HG02798 (cell line): Measurements from ENCODE around the gene MACROH2A2.
"Not testable (repeated sequence)": the region's sequence is repeated elsewhere in the genome, so short reads cannot be mapped to it uniquely, and the experiment has no call there.

Experiments used
- ATAC-seq: cut with Tn5 transposase; IDR thresholded peaks from one replicate; pipeline ENCODE4 v1.9.1; 2021; ENCODE audit warnings: mild to moderate bottlenecking; ENCODE audit not compliant: unreplicated experiment, poor library complexity

Gene MACROH2A2

DNA sequence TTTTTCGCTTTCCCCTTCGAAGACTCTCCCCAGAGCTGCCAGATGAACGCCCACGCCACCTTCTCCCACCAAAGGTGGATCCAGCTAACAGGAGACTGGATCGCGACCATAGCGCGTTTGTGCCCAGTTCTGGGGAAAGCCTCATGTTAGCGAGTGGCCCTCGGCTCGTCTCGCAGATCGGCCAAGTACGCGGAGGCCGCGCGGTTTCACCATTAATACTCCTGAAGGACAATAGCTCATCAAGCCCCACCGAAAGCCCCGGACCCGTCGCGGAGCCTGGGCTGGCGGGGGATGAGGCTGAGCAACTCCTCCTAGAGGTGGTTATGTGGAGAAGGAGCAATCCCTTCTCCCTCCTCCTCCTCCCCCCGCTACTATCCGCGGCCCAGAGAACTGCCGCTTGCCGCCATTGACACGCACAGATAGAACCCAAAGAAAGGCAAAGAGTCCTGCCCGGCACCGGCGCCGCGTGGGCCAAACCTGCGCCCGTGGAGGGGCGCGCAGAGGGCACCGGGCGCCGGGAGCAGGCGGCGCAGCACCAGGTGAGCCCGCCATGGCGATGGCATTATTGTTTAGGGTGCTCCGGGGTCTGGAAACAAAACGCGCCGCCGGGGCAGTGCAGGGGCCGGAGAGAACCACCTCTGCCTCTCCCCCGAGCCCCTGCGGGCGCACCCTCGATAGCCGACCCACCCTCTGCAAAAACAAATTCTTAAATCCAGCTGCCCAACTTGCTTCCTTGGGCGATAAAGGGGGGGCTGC is at the start of gene MACROH2A2:
Gene MACROH2A2 (plus strand): TSS at position 385 of the 756 bp plus-strand sequence. CDS start 22,813 bp downstream, outside the sequence.
- no peak for ATAC-seq

- no peak for ATAC-seq
Observed at GRCh38 chr10:70007116-70007820, 45.4 kb upstream of the MACROH2A2 start.

DNA sequence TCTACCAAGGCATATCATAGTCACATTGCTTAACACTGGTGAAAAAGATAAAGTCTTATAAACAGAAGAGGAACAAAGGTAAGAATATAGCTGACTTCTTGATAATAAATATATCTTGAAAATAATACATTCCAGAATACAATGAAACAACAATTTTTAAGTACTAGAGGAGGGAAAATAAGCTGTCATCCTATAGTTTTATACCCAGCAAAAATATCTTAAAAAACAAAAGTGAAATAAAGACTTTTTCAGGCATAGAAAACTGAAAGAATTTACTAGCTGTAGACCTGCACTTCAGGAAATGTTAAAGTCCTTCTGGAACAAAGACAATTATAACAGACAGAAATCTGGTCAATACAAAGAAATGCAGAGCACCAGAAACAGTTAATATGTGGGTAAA is 21.4 kb upstream of the MACROH2A2 start:
- ATAC-seq = no peak

GRCh38 chr10:70032667-70033289 is 19.9 kb upstream of the MACROH2A2 start:
- no peak for ATAC-seq

DNA sequence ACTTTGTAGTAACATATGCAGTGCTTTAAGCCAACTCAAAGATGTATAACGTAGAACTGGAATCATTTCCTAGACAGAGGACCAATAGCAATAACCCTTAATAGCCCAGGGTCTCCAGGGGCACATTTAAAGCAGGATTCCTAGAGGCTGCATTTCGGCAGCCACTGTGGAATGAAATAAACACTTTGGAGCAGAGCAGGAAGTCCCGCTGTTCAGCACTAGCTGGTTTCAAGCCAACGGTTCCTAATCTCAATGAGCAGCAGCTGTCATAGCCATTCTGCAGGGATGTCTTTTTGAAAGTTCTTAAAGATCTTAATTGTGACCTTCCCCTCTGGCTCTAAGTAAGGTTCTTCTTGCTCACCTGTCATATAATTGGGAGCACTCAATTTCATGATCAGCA is 18.4 kb upstream of the MACROH2A2 start:
- ATAC-seq = no peak

DNA sequence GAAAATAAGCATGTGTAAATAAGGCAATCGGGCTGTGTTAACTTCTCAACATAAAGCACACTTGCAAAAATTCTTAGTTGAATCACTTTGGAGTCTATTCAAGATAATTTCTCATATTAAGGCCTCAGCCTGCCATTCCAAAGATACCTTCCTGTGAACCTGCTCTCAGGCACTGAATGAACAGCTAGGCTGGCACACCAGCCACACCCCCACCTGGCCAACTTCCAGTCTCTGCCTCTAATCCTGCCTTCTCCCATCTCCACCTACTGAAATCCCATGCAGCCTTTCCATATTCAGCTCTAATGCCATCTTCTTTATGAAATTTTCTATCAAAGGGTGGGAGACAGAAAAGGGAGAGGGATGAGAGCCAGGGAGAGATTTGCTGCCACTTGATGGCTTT is 17.1 kb upstream of the MACROH2A2 start:
- no peak for ATAC-seq

DNA sequence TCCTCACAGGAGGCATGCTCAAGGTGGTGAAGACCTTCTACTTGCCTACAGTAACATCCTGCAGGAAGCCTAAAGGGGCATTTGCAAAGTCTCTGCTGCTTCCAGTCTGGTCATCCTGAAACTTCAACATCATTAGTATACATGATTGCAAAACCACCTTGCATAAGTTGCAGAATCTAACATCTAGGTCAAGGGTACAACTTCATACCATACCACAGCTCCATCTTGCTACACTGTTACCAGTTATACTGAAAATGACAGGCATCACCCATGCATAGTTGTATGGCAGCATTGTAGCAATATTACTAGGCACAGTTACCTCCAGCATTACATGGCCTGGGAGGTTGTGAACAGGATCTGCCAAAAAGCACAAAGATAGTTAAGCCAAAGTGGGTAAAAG is 13.7 kb upstream of the MACROH2A2 start:
- no peak for ATAC-seq

DNA sequence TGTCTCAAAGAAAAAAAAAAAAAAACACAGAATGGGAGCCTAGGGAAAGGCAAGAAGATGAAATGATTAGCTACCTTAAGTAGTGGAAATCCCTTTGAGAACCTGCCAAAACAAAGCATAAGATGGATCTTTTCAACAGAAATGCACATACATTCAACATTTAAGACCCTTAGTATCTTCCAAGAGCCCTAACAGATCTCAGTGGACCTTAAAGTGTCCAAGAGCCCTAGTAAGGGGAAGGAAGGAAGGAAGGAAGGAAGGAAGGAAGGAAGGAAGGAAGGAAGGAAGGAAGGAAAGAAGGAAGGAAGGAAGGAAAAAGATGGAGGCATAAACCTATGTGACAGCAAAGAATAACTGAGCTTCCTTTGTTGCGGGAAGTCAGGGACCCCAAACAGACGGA is 11.6 kb upstream of the MACROH2A2 start:
- no peak for ATAC-seq

DNA sequence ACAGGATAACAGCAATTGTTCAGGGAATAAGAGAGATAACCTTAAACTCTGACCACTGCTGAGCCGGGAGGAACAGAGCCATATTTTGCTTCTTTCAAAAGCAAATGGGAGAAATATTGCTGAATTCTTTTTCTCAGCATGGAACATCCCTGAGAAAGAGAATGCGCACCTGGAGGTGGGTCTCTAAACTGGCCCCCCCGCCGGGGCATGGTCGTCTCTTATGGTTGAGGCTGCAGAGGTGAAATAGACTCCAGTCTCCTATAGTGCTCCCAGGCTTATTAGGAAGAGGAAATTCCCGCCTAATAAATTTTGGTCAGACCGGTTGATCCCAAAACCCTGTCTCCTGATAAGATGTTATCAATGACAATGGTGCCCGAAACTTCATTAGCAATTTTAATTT is 10.9 kb upstream of the MACROH2A2 start:
- not testable (repeated sequence) for ATAC-seq

DNA sequence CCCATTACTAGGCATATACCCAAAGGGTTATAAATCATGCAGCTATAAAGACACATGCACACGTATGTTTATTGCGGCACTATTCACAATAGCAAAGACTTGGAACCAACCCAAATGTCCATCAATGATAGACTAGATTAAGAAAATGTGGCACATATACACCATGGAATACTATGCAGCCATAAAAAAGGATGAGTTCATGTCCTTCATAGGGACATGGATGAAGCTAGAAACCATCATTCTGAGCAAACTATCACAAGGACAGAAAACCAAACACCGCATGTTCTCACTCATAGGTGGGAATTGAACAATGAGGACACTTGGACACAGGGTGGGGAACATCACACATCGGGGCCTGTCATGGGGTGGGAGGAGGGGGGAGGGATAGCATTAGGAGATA is 5.6 kb upstream of the MACROH2A2 start:
- not testable (repeated sequence) for ATAC-seq

DNA sequence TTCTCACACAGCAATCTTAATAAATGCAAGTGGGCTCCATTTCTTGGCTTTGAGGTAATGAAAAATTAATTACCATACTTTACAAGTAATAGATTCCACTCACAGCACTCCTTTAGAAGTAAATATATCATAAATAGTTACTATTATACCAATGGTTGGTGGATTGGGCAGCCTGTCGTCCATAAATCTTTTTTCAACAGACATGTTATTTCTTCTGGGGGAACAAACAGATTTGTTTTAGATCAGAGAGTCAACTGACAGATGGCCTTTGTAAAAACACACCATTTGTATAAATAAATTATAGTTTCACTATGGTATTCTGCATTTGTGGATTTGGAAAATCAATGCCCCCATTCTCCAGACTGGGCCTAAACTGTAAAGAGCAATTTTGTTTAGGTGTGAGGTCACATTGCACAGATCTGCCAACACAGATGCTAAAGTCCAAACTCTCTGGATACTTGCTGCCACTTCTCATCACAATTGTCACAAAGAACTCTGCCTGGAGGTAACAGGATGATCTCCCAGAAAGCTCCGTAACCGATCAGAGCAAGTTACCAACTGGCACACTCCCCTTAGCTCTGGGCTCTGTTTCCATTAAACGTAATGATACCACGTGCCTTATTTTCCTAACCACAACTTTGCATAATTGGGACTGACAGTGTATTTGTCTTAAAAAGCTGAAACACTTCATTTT is 4.5 kb upstream of the MACROH2A2 start:
- no peak for ATAC-seq

GRCh38 chr10:70051848-70052247 is 798 bp upstream of the MACROH2A2 start:
- ATAC-seq = no peak

- ATAC-seq = no peak
Observed at GRCh38 chr10:70053218-70053840, 683 bp downstream of the MACROH2A2 start.

DNA sequence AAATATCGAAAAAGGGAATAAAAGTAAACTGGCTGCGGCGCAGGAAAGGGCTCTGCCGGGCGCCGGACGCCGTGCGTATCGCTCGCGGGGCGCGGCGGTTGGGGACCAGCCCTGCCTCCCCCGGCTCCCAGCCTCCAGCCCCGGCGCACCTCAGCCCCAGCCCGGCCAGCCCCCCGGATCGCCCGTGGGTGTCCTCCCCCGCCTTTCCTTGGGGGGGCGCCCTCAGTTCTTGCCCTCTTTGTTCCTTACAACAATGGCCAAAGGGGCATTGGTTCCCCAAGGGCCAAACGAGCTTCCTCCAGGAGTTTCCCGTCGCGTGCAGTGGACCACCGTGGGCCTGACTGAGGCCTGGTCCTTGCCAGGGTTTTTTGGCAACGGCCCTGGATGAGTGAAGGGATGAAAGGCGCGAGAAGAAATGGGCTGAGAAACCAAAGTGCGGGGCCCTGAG is 1.2 kb downstream of the MACROH2A2 start:
- no peak for ATAC-seq

GRCh38 chr10:70054902-70055301 is 2.3 kb downstream of the MACROH2A2 start:
- ATAC-seq = no peak

GRCh38 chr10:70055550-70055949 is 2.9 kb downstream of the MACROH2A2 start:
- no peak for ATAC-seq

DNA sequence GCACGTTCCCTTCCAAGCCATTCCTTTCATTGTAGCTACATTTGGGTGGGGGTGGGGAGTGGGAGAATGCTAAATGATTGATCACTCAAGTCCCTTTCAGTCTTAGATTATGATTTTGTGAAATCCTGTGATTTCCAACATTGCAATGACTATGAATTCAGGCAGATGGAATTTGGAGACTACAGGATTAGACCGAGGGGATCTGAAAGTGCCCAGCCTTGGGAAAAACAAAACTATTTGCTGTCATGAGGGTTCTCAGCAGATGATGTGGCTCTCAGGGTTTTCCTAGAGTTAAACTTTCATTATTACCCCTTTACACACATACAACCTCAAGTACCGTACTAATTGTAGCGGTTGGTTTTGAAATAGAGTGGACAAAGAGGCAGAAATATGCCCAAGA is 4.7 kb downstream of the MACROH2A2 start:
- ATAC-seq = no peak

DNA sequence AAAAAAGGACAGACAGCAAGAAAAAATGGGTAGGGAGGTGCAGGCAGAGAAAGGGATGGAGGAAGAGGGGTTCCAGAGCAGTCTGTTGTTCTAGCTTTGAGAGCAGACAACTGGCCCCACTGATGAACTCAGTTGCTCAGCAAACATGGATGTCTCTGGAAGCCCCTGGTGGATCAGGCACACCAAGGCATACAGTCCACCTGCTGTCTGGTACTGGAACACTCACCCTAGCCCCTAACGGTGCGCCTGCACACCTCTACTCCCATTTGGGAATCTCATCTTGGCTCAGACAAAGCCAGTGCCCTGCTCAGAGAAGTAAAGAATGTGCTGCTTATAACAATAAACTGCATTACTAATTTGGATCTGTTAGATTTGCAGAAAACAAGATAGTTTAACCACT is 7.7 kb downstream of the MACROH2A2 start:
- no peak for ATAC-seq

GRCh38 chr10:70063418-70064098 is 10.9 kb downstream of the MACROH2A2 start:
- no peak for ATAC-seq

DNA sequence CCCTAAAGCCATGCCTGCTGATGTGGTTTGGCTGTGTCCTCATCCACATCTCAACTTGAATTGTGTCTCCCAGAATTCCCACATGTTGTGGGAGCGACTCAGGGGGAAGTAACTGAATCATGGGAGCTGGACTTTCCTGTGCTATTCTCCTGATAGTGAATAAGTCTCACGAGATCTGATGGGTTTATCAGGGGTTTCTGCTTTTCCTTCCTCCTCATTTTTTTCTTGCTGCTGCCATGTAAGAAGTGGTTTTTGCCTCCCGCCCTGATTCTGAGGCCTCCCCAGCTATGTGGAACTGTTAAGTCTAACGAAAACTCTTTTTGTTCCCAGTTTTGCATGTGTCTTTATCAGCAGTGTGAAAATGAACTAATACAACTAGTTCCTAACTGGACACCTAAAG is 11.8 kb downstream of the MACROH2A2 start:
- ATAC-seq = no peak
